ENCODE measurements around the gene TMEM132C. TPM values are rescaled to one million over a fixed set of nuclear protein-coding genes. Genes with fewer than 3 reads are reported as not detected.

The TMEM132C gene
- total RNA-seq, 1 donor from 2014 or later = 73.7 TPM

GRCh38 chr12:128654468-128654867 lies 387.5 kb downstream of the TMEM132C start:
- DNase-seq (ENCODE audit: low spot score) = no peak

GRCh38 chr12:128657378-128657777 lies 390.4 kb downstream of the TMEM132C start:
- no peak for DNase-seq (ENCODE audit: low spot score)

DNA sequence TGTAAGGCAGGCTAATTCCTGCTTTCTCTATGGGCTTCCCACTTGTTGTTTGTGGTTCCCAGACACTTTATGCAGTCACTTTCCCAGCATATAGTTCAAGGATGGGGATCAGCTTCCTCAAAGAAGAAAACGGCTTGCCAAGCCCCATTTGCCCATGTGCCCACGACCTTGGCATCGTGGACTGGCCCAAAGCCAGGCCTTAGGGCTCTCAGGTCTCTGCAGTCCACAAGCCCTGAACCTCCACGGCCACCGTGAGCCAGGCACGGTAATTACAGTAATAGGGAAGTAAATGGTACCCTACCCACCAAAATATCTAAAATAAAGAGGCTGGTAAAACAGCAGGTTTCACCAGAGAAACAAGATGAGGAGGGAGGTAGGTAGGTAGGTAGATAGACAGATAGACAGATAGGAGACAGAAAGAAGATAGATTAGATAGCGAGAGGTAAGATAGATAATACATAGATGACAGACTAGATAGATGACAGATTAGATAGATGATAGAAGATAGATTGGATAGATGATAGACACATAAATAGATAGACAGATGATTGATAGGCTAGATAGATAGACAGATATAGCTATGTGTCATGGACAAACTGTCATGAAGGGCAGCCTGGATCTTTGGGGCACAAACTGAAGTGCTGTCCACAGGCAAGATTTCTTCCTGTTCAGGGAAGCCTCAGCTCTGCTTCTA lies 393.7 kb downstream of the TMEM132C start:
- no peak for DNase-seq (ENCODE audit: low spot score)

GRCh38 chr12:128661226-128661569 lies 394.2 kb downstream of the TMEM132C start:
- no peak for DNase-seq (ENCODE audit: low spot score)

DNA sequence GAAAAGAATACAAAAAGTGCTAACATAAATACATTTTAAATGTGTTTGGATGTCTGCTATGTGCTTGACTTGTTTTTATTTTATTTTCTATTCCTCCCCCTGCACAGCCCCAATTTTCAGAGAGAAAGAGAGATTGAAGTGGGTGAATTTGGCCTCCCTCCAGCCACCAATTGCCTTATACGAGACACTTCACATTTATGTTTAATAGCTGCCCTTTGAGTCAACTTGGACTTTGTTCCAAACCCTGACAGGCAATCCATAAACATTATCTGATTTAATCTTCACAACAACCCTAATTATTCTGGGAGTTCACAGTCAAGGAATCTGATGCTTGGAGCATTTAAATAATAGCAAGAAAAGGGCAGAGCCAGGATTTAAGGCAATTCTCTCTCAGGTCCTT lies 395.1 kb downstream of the TMEM132C start:
- no peak for DNase-seq (ENCODE audit: low spot score)

GRCh38 chr12:128664501-128664900 lies 397.5 kb downstream of the TMEM132C start:
- DNase-seq (ENCODE audit: low spot score) = no peak

DNA sequence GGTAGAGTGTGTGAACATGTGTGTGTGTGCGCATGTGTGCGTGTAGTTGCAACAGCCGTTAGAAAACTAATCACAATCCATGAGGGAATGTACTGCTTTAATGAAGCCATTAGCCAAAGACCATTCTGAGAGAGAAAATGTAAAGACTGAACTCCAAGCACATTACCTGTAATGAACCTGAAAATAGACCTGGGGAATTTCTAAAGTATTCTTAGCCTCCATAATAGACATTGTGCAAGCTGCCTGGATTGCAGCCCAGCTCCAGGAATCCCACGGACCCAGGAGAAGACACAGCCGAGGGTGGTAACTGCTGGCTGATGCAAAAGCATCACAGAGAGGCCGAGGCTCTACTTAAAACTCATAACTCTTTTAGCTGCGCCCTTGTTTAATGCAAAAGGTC lies 400.2 kb downstream of the TMEM132C start:
- no peak for DNase-seq (ENCODE audit: low spot score)

DNA sequence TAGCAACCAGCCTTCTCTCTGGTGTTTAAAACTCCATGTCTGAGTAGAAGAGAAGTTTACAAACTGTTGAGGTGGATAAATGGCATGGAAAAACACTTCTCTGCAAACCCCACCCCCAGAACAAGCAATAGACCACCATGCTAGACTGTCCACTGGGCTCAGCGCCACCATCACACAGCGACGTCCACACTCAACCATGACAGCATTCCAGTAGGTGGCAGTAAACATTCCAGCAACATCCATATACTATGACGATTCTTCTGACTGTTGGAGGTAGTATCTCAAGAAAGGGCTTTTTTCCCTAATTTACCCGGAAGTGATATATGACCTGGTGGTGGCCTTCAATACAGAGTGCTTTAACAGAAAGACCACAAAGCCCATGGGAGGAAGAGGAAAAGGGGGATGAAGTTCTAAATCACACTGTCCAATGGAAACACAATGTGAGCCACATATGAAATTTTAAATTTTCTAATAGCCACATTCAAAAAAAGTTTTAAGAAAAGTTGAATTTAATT lies 404.6 kb downstream of the TMEM132C start:
- peak; percentile 30 for DNase-seq (ENCODE audit: low spot score)

DNA sequence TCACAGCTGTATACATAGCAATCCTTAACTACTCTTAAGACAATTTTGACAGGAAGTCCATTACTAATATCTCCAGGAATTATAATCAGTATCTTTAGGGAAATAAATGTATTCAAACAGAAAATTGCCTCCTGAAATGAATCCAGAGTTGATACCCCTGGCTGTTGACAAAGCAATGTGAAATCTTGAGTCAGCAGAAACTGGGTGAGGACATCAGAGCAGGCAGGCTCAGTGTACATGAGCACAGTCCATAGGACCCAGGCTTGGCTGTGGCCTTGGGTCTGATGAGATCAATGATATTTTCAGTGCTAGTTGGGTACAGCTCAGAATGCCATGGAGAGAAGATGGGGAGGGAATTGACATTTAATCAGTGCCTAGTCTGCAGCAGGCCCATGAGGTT lies 405.5 kb downstream of the TMEM132C start:
- DNase-seq (ENCODE audit: low spot score) = peak; percentile 45

DNA sequence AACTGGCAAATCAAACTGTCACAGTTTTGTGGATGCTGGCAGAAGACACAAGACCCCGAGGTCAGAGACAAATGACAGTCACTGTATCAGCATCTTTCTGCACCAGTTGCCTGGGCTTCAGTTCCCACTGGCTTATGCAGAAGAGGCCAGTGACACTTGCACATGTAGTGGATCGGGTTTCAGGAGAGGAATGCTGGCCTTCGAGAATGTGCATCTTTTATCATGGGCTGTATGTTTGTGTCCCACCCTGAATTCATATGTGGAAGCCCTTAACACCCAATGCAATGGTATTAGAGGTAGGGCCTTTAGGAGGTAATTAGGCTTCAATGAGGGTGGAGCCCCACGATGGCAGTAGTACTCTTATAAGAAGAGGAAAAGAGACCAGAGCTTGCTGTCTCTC lies 405.9 kb downstream of the TMEM132C start:
- DNase-seq (ENCODE audit: low spot score) = peak; percentile 18

- DNase-seq (ENCODE audit: low spot score) = no peak
Measured at GRCh38 chr12:128675576-128675975, 408.6 kb downstream of the TMEM132C start.

GRCh38 chr12:128680555-128680954 lies 413.6 kb downstream of the TMEM132C start:
- no peak for DNase-seq (ENCODE audit: low spot score)

DNA sequence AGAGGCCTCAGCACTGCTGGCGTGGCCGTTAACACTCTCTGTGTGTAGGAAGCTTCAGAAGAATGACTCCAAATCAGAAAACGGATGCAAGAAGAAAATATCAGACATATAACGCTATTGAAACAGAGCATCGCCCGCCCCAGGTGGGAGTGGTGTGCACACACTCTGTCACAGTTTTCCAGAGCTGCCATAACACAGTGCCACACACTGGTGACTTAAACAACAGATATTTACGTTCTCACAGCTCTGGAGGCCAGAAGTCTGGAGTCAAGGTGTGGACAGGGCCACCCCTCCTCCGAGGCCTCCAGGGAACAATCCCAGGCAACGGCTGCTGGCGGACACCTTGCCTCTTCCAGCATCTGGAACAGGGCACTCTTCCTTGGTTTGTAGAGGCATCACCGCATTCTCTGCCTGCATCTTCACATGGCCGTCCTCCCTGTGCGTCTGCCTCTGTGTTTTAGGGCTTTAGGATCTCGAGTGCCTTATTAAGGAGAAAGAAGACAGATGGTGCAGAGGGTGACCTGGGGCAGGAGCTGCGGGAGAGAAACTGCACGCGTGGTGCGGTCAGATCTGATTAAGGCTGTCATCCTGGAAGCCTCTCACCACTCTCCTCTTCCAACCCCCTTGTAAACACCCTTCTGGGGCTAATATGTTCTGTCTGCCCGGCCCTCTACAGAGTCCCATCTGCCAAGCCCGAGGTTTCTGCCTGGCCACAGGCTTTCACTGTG lies 415.7 kb downstream of the TMEM132C start:
- DNase-seq (ENCODE audit: low spot score) = no peak

GRCh38 chr12:128684352-128684751 lies 417.4 kb downstream of the TMEM132C start:
- no peak for DNase-seq (ENCODE audit: low spot score)

GRCh38 chr12:128685903-128686475 lies 419.0 kb downstream of the TMEM132C start:
- no peak for DNase-seq (ENCODE audit: low spot score)

- DNase-seq (ENCODE audit: low spot score) = no peak
Measured at GRCh38 chr12:128687851-128688250, 420.9 kb downstream of the TMEM132C start.

- DNase-seq (ENCODE audit: low spot score) = no peak
Measured at GRCh38 chr12:128690641-128691040, 423.7 kb downstream of the TMEM132C start.

- no peak for DNase-seq (ENCODE audit: low spot score)
Measured at GRCh38 chr12:128693115-128693514, 426.1 kb downstream of the TMEM132C start.

- no peak for DNase-seq (ENCODE audit: low spot score)
Measured at GRCh38 chr12:128693771-128694170, 426.8 kb downstream of the TMEM132C start.

GRCh38 chr12:128694445-128694844 lies 427.5 kb downstream of the TMEM132C start:
- DNase-seq (ENCODE audit: low spot score) = no peak

- DNase-seq (ENCODE audit: low spot score) = peak; percentile 84
Measured at GRCh38 chr12:128695697-128696096, 428.7 kb downstream of the TMEM132C start.

GRCh38 chr12:128698301-128698972 lies 431.5 kb downstream of the TMEM132C start:
- peak; percentile 53 for DNase-seq (ENCODE audit: low spot score)

Measured in mesenteric fat pad (tissue), 1 donor.